Mesenchymal stem cell (in vitro differentiated cells and primary cell): ENCODE measurements around the gene PIAS4. TPM values are rescaled to one million over a fixed set of nuclear protein-coding genes. Genes with fewer than 3 reads are reported as not detected.
A peak's percentile ranks its signal among the peaks of the same experiment; 100 is the strongest.

ENCODE experiments used
- DNase-seq: peaks from one replicate; pipeline ENCODE4 v3.0.0-alpha.2; 2013
- H2AFZ ChIP-seq: one replicate; pipeline ENCODE4 v1.6.1; 2013; ENCODE audit warnings: low read depth, mild to moderate bottlenecking, control low read depth, inconsistent platforms, low read length, moderate library complexity
- H2AK5ac ChIP-seq: 2 replicates; pipeline ENCODE4 v1.6.1; 2013; ENCODE audit warnings: low read length, moderate library complexity, mild to moderate bottlenecking, inconsistent platforms; ENCODE audit not compliant: severe bottlenecking
- H2BK120ac ChIP-seq: one replicate; pipeline ENCODE4 v1.6.1; 2013; ENCODE audit warnings: low read depth, mild to moderate bottlenecking, inconsistent platforms, low read length, moderate library complexity
- H2BK12ac ChIP-seq, 2 experiments: one replicate each; pipeline ENCODE4 v1.6.1; 2013; ENCODE audit warnings: inconsistent platforms in 2 of 2, low read length in 2 of 2, mild to moderate bottlenecking in 2 of 2, moderate library complexity in 2 of 2, control low read depth in 1 of 2
- H2BK15ac ChIP-seq: one replicate; pipeline ENCODE4 v1.6.1; 2013; ENCODE audit warnings: mild to moderate bottlenecking, low read depth, inconsistent platforms; ENCODE audit not compliant: poor library complexity, severe bottlenecking
- H2BK5ac ChIP-seq: 2 replicates; pipeline ENCODE4 v1.6.1; 2013; ENCODE audit warnings: low read depth, mild to moderate bottlenecking, low read length, control low read depth, inconsistent platforms; ENCODE audit not compliant: poor library complexity, severe bottlenecking
- H3K14ac ChIP-seq, 2 experiments: one replicate each; pipeline ENCODE4 v1.6.1; 2013; ENCODE audit warnings: inconsistent platforms in 2 of 2, low read length in 2 of 2, control low read depth in 1 of 2, mild to moderate bottlenecking in 1 of 2, moderate library complexity in 1 of 2
- H3K18ac ChIP-seq, 2 experiments: one replicate each; pipeline ENCODE4 v1.6.1; 2013; ENCODE audit warnings: inconsistent platforms in 2 of 2, low read length in 2 of 2, control low read depth in 1 of 2, low read depth in 1 of 2, mild to moderate bottlenecking in 1 of 2
- H3K23ac ChIP-seq, 2 experiments: one replicate each; pipeline ENCODE4 v1.6.1; 2013; ENCODE audit warnings: inconsistent platforms in 2 of 2, low read length in 2 of 2, mild to moderate bottlenecking in 2 of 2, moderate library complexity in 2 of 2, control low read depth in 1 of 2
- H3K27ac ChIP-seq: 2 replicates; pipeline ENCODE4 v1.5.1; 2013; ENCODE audit warnings: mild to moderate bottlenecking, moderate library complexity, low read length, control low read depth, inconsistent platforms; ENCODE audit not compliant: poor library complexity, severe bottlenecking
- H3K27me3 ChIP-seq, 2 experiments: 2 replicates each; pipeline versions ENCODE4 v1.6.1 to v1.7.0; 2013; ENCODE audit warnings: low read length in 2 of 2, mild to moderate bottlenecking in 2 of 2, moderate library complexity in 2 of 2, control low read depth in 1 of 2, inconsistent platforms in 1 of 2; ENCODE audit not compliant: control insufficient read depth in 1 of 2, insufficient read depth in 1 of 2
- H3K36me3 ChIP-seq, 2 experiments: 2 replicates each; pipeline versions ENCODE4 v1.6.1 to v1.7.0; 2013; ENCODE audit warnings: low read length in 2 of 2, control low read depth in 1 of 2, inconsistent platforms in 1 of 2, low read depth in 1 of 2, mild to moderate bottlenecking in 1 of 2; ENCODE audit not compliant: insufficient read depth in 2 of 2, control insufficient read depth in 1 of 2
- H3K4ac ChIP-seq, 2 experiments: one replicate each; pipeline ENCODE4 v1.6.1; 2013; ENCODE audit warnings: inconsistent platforms in 2 of 2, low read length in 2 of 2, mild to moderate bottlenecking in 2 of 2, moderate library complexity in 2 of 2, control low read depth in 1 of 2, low read depth in 1 of 2
- H3K4me1 ChIP-seq: 2 replicates; pipeline ENCODE4 v1.6.1; 2013; ENCODE audit warnings: low read depth, low read length, control low read depth; ENCODE audit not compliant: control insufficient read depth, insufficient read depth
- H3K4me2 ChIP-seq: 2 replicates; pipeline ENCODE4 v1.6.1; 2013; ENCODE audit warnings: low read length, mild to moderate bottlenecking, inconsistent platforms; ENCODE audit not compliant: poor library complexity, severe bottlenecking
- H3K4me3 ChIP-seq, 2 experiments: 2 replicates each; pipeline versions ENCODE4 v1.5.1 to v1.7.0; 2013; ENCODE audit warnings: low read length in 2 of 2, mild to moderate bottlenecking in 2 of 2, control low read depth in 1 of 2, low read depth in 1 of 2; ENCODE audit not compliant: insufficient read depth in 1 of 2
- H3K79me1 ChIP-seq: replicated peaks from 2 replicates; pipeline ENCODE4 v1.6.1; 2013; ENCODE audit warnings: mild to moderate bottlenecking, control low read depth, low read length, inconsistent platforms; ENCODE audit not compliant: poor library complexity, severe bottlenecking
- H3K9ac ChIP-seq: 2 replicates; pipeline ENCODE4 v1.7.0; 2013; ENCODE audit warnings: mild to moderate bottlenecking, low read length, moderate library complexity
- H3K9me3 ChIP-seq: 2 replicates; pipeline ENCODE4 v1.7.0; 2013; ENCODE audit warnings: mild to moderate bottlenecking, low read length; ENCODE audit not compliant: control insufficient read depth
- H4K8ac ChIP-seq: one replicate; pipeline ENCODE4 v1.6.1; 2013; ENCODE audit warnings: inconsistent platforms, mild to moderate bottlenecking, low read length, moderate library complexity
- H4K91ac ChIP-seq: one replicate; pipeline ENCODE4 v1.6.1; 2013; ENCODE audit warnings: mild to moderate bottlenecking, low read length, inconsistent platforms
- WGBS: methylation state at CpG from one replicate; pipeline ENCODE4 v1.1.7; 2013; ENCODE audit warnings: mixed read lengths; 5-methylcytosine and 5-hydroxymethylcytosine counted together
- polyA plus RNA-seq, 2 experiments: library from polyadenylated mRNA; stranded (reverse); fragments of 200-250 nt; gene quantifications; one replicate each; pipeline ENCODE4 v1.2.3, GENCODE V29; 2013

The PIAS4 gene
- polyA plus RNA-seq (2013, experiment 1 of 2), result 49.3 TPM
- 49.4 TPM for polyA plus RNA-seq (2013, experiment 2 of 2)

GRCh38 chr19:4007021-4007835, at the start of gene PIAS4:
TSS of gene PIAS4 (plus strand) at chr19:4007736. CDS start at chr19:4007761, 25 bp downstream.
- H3K4me1 ChIP-seq, result peaks cover 32% of the 10 kb centered on the region
- H3K4me2 ChIP-seq, result peak within 1 kb of the TSS; percentile 71
- H2AFZ ChIP-seq, result peak within 1 kb of the TSS; percentile 78
- H2BK15ac ChIP-seq, result peak within 1 kb of the TSS; percentile 54
- peak within 1 kb of the TSS; percentile 91 for H4K91ac ChIP-seq
- H3K18ac ChIP-seq, result peak within 1 kb of the TSS; percentile 88 to 98
- peak within 1 kb of the TSS in 1 of 2 experiments; percentile 69 for H3K14ac ChIP-seq
- peak within 1 kb of the TSS; percentile 84 to 95 for H3K4ac ChIP-seq
- H2BK120ac ChIP-seq, result peak within 1 kb of the TSS; percentile 77
- H3K23ac ChIP-seq, result peak within 1 kb of the TSS in 1 of 2 experiments; percentile 27
- H3K27me3 ChIP-seq, result no peaks in the 10 kb centered on the region
- peak within 1 kb of the TSS; percentile 70 for H4K8ac ChIP-seq
- peak within 1 kb of the TSS; percentile 15 for H2BK5ac ChIP-seq
- no peaks in the 10 kb centered on the region for H3K9me3 ChIP-seq
- H2AK5ac ChIP-seq, result no peak within 1 kb of the TSS
- peak within 1 kb of the TSS; percentile 44 for H3K27ac ChIP-seq
- H3K9ac ChIP-seq, result peak within 1 kb of the TSS; percentile 89
- no peak within 1 kb of the TSS for H2BK12ac ChIP-seq
- H3K79me1 ChIP-seq, result peaks cover 11% of the 10 kb centered on the region
- DNase-seq, result peak; percentile 90
- peaks cover 0 to 22% of the 10 kb centered on the region in 2 experiments for H3K36me3 ChIP-seq
- 4% methylated on average over 14 of the region's 91 CpGs for whole genome bisulfite sequencing
- H3K4me3 ChIP-seq, result peak within 1 kb of the TSS; percentile 85 to 90

- H2AK5ac ChIP-seq, result no peak overlapping the region
- H4K91ac ChIP-seq, result no peak overlapping the region
- H3K4me3 ChIP-seq, result peak overlapping the region in 1 of 2 experiments; percentile 2
- no peak for DNase-seq
- H2AFZ ChIP-seq, result no peak overlapping the region
- H3K27me3 ChIP-seq, result no peaks in the 10 kb centered on the region
- WGBS, result 98% methylated on average over 83 of the region's 86 CpGs
- H3K14ac ChIP-seq, result no peak overlapping the region
- H3K4me2 ChIP-seq, result no peak overlapping the region
- H3K9ac ChIP-seq, result no peak overlapping the region
- no peak overlapping the region for H2BK5ac ChIP-seq
- no peak overlapping the region for H3K18ac ChIP-seq
- no peaks in the 10 kb centered on the region for H3K9me3 ChIP-seq
- H3K4me1 ChIP-seq, result peaks cover 4% of the 10 kb centered on the region
- peak overlapping the region; percentile 24 for H4K8ac ChIP-seq
- H3K27ac ChIP-seq, result no peak overlapping the region
- H2BK120ac ChIP-seq, result no peak overlapping the region
- H2BK15ac ChIP-seq, result no peak overlapping the region
- no peak overlapping the region for H3K4ac ChIP-seq
- no peak overlapping the region for H2BK12ac ChIP-seq
- peaks cover 74 to 94% of the 10 kb centered on the region in 2 experiments for H3K36me3 ChIP-seq
- peaks cover 47% of the 10 kb centered on the region for H3K79me1 ChIP-seq
- no peak overlapping the region for H3K23ac ChIP-seq
Observed at GRCh38 chr19:3958836-3959765, 48.4 kb upstream of the PIAS4 start.

GRCh38 chr19:3959766-3960131, 47.8 kb upstream of the PIAS4 start:
- Histone ChIP-seq H3K4ac (no peak overlapping the region), H3K36me3 (peaks cover 77 to 94% of the 10 kb centered on the region in 2 experiments), H3K27me3 (no peaks in the 10 kb centered on the region), H3K79me1 (peaks cover 51% of the 10 kb centered on the region), H4K91ac (no peak overlapping the region), H2BK120ac (no peak overlapping the region), H3K27ac (no peak overlapping the region), H3K18ac (no peak overlapping the region), H3K9me3 (no peaks in the 10 kb centered on the region), H3K9ac (no peak overlapping the region), H2AFZ (no peak overlapping the region), H2AK5ac (no peak overlapping the region), H3K14ac (no peak overlapping the region), H3K4me2 (no peak overlapping the region), H3K4me1 (peaks cover 4% of the 10 kb centered on the region), H2BK12ac (no peak overlapping the region), H2BK15ac (no peak overlapping the region), H3K4me3 (no peak overlapping the region), H4K8ac (no peak overlapping the region), H2BK5ac (no peak overlapping the region), H3K23ac (no peak overlapping the region)
- no peak for DNase-seq
- 95% methylated on average over 15 of the region's 15 CpGs for WGBS

GRCh38 chr19:3961007-3961406, 46.5 kb upstream of the PIAS4 start:
- WGBS, result 98% methylated on average over 21 of the region's 24 CpGs
- H3K9me3 ChIP-seq, result no peaks in the 10 kb centered on the region

More at GRCh38 chr19:3961007-3961406, 46.5 kb upstream of the PIAS4 start:
- Histone ChIP-seq H3K4ac (no peak overlapping the region), H2BK15ac (no peak overlapping the region), H2BK5ac (no peak overlapping the region), H3K27ac (no peak overlapping the region), H3K27me3 (no peaks in the 10 kb centered on the region), H3K4me1 (peaks cover 7% of the 10 kb centered on the region), H3K36me3 (peaks cover 80 to 97% of the 10 kb centered on the region in 2 experiments), H4K91ac (no peak overlapping the region), H4K8ac (peak overlapping the region; percentile 50), H2BK120ac (no peak overlapping the region), H3K4me3 (no peak overlapping the region), H3K14ac (no peak overlapping the region), H3K9ac (no peak overlapping the region), H3K23ac (no peak overlapping the region), H2AK5ac (no peak overlapping the region), H2AFZ (no peak overlapping the region), H2BK12ac (no peak overlapping the region), H3K18ac (no peak overlapping the region), H3K79me1 (peaks cover 44% of the 10 kb centered on the region), H3K4me2 (no peak overlapping the region)
- no peak for DNase-seq
